ENCODE results near the gene RHEB.

Gene RHEB

GRCh38 chr7:151529842-151530241 is 10.1 kb upstream of the RHEB start:
- DNase-seq (ENCODE audit: low spot score): no peak

GRCh38 chr7:151524845-151525244 is 5.2 kb upstream of the RHEB start:
- DNase-seq (ENCODE audit: low spot score): no peak

GRCh38 chr7:151524331-151524730 is 4.6 kb upstream of the RHEB start:
- DNase-seq (ENCODE audit: low spot score): no peak

- DNase-seq (ENCODE audit: low spot score): peak; percentile 23
Measured at GRCh38 chr7:151520419-151521261, 945 bp upstream of the RHEB start.

GRCh38 chr7:151518947-151519764 is 539 bp downstream of the RHEB start:
- peak; percentile 24 for DNase-seq (ENCODE audit: low spot score)

GRCh38 chr7:151518105-151518946 is 1.4 kb downstream of the RHEB start:
- peak; percentile 30 for DNase-seq (ENCODE audit: low spot score)

GRCh38 chr7:151517601-151518104 is 2.0 kb downstream of the RHEB start:
- no peak for DNase-seq (ENCODE audit: low spot score)

GRCh38 chr7:151515276-151515565 is 4.5 kb downstream of the RHEB start:
- DNase-seq (ENCODE audit: low spot score): no peak

GRCh38 chr7:151514461-151515275 is 5.0 kb downstream of the RHEB start:
- DNase-seq (ENCODE audit: low spot score): no peak

GRCh38 chr7:151513133-151513532 is 6.6 kb downstream of the RHEB start:
- no peak for DNase-seq (ENCODE audit: low spot score)

GRCh38 chr7:151512353-151512752 is 7.3 kb downstream of the RHEB start:
- no peak for DNase-seq (ENCODE audit: low spot score)

- no peak for DNase-seq (ENCODE audit: low spot score)
Measured at GRCh38 chr7:151511946-151512345, 7.7 kb downstream of the RHEB start.

- DNase-seq (ENCODE audit: low spot score): no peak
Measured at GRCh38 chr7:151511270-151511669, 8.4 kb downstream of the RHEB start.

- no peak for DNase-seq (ENCODE audit: low spot score)
Measured at GRCh38 chr7:151509670-151510333, 9.9 kb downstream of the RHEB start.

GRCh38 chr7:151508991-151509390 is 10.7 kb downstream of the RHEB start:
- DNase-seq (ENCODE audit: low spot score): no peak

GRCh38 chr7:151507806-151508205 is 11.9 kb downstream of the RHEB start:
- DNase-seq (ENCODE audit: low spot score): no peak

- DNase-seq (ENCODE audit: low spot score): peak; percentile 49
Measured at GRCh38 chr7:151506901-151507382, 12.8 kb downstream of the RHEB start.

- no peak for DNase-seq (ENCODE audit: low spot score)
Measured at GRCh38 chr7:151505836-151506468, 13.7 kb downstream of the RHEB start.

- no peak for DNase-seq (ENCODE audit: low spot score)
Measured at GRCh38 chr7:151505433-151505832, 14.3 kb downstream of the RHEB start.

GRCh38 chr7:151504715-151505326 is 14.9 kb downstream of the RHEB start:
- DNase-seq (ENCODE audit: low spot score): no peak

All from pons (tissue), 1 donor.